K562 (cell line): Measurements from ENCODE around the gene SERPINH1. TPM values are rescaled to one million over a fixed set of nuclear protein-coding genes. Genes with fewer than 3 reads are reported as not detected.

Source experiments
- ATAC-seq: fragments of 200-7000 bp; cut with Tn5 transposase; 3 replicates; pipeline ENCODE4 v1.9.1; 2020; ENCODE audit warnings: moderate library complexity
- BruUV-seq: library from RNA; stranded (reverse); fragments of 400-500 nt; replicated peaks from 2 replicates; lab custom pipeline; 2021; lab: Mats Ljungman, UMichigan
- CTCF ChIA-PET: fragments of 300-600 bp; formaldehyde crosslinking; extraction: SDS; loops from one replicate; lab custom pipeline; 2021; ENCODE audit warnings: low intra/inter-chr PET ratio; lab: Yijun Ruan, JAX
- POLR2A ChIA-PET: fragments of 300-600, 350-650 bp; sonication (Branson Sonifier 250); formaldehyde crosslinking; extraction: SDS; loops from one replicate; lab custom pipeline; 2021; ENCODE audit warnings: antibody characterized with exemption, inconsistent platforms; lab: Yijun Ruan, JAX
- DNase-seq, 4 experiments: peaks; one replicate each; pipeline versions ENCODE4 v3.0.0 to v3.0.0-alpha.2; 2011 to 2018; ENCODE audit warnings: low spot score in 3 of 4, mixed read lengths in 3 of 4; ENCODE audit errors: extremely low read depth in 1 of 4
- FAIRE-seq: peaks from 2 replicates; lab custom pipeline; 2011; peaks lifted over from hg19 to GRCh38; lab: Jason Lieb, UNC
- H2AFZ ChIP-seq: 2 replicates; pipeline ENCODE4 v1.6.0; 2011; ENCODE audit warnings: low read depth, low read length, control low read depth, inconsistent platforms
- H3K27ac ChIP-seq: fragments of 200-600 bp; 3 replicates; pipeline ENCODE4 v1.8.0; 2011; ENCODE audit warnings: low read depth, mild to moderate bottlenecking, control low read depth, inconsistent platforms, low read length, moderate library complexity, mixed read lengths; ENCODE audit errors: extremely low read depth
- H3K27me3 ChIP-seq, 2 experiments: fragments of 300-600 bp in 1 of 2; 2 replicates in 1 of 2; 3 replicates in 1 of 2; pipeline versions ENCODE4 v1.6.0 to v1.8.0; 2011; ENCODE audit warnings: inconsistent platforms in 2 of 2, low read length in 2 of 2, mild to moderate bottlenecking in 1 of 2, mixed read lengths in 1 of 2, moderate library complexity in 1 of 2; ENCODE audit not compliant: control insufficient read depth in 2 of 2, insufficient read depth in 2 of 2
- H3K36me3 ChIP-seq: fragments of 300-600 bp; 3 replicates; pipeline ENCODE4 v1.8.0; 2011; ENCODE audit warnings: mild to moderate bottlenecking, low read length, inconsistent platforms; ENCODE audit not compliant: control insufficient read depth, insufficient read depth
- H3K4me1 ChIP-seq, 2 experiments: fragments of 200-600 bp in 1 of 2; replicated peaks in 1 of 2; 2 replicates in 1 of 2; 3 replicates in 1 of 2; pipeline versions ENCODE4 v1.5.1 to v1.8.0; 2011; ENCODE audit warnings: inconsistent platforms in 2 of 2, low read length in 2 of 2, mild to moderate bottlenecking in 1 of 2, mixed read lengths in 1 of 2, moderate library complexity in 1 of 2; ENCODE audit not compliant: control insufficient read depth in 2 of 2, insufficient read depth in 2 of 2
- H3K4me2 ChIP-seq: 2 replicates; pipeline ENCODE4 v1.6.1; 2011; ENCODE audit warnings: low read length, control low read depth, inconsistent platforms, mixed read lengths; ENCODE audit not compliant: insufficient read depth
- H3K4me3 ChIP-seq: fragments of 200-600 bp; sonication (generic), shearing (Covaris generic); 2 replicates; pipeline ENCODE4 v1.5.1; 2016; ENCODE audit warnings: control low read depth, inconsistent platforms
- H3K79me2 ChIP-seq: fragments of 200-600 bp; 3 replicates; pipeline ENCODE4 v1.8.0; 2011; ENCODE audit warnings: low read length, inconsistent platforms; ENCODE audit not compliant: control insufficient read depth, insufficient read depth
- H3K9ac ChIP-seq, 2 experiments: 2 replicates each; pipeline versions ENCODE4 v1.6.0 to v1.6.1; 2011; ENCODE audit warnings: low read depth in 2 of 2, low read length in 2 of 2, control low read depth in 1 of 2, inconsistent platforms in 1 of 2, mild to moderate bottlenecking in 1 of 2, mixed read lengths in 1 of 2; ENCODE audit not compliant: insufficient read depth in 1 of 2
- H3K9me1 ChIP-seq: one replicate; pipeline ENCODE4 v1.6.0; 2011; ENCODE audit warnings: inconsistent platforms, mild to moderate bottlenecking, low read length, moderate library complexity; ENCODE audit not compliant: control insufficient read depth, insufficient read depth
- H3K9me3 ChIP-seq: replicated peaks from 2 replicates; pipeline ENCODE4 v1.5.1; 2011; ENCODE audit warnings: low read depth, low read length, inconsistent platforms; ENCODE audit not compliant: control insufficient read depth, insufficient read depth
- H4K20me1 ChIP-seq: replicated peaks from 2 replicates; pipeline ENCODE4 v1.6.1; 2011; ENCODE audit warnings: low read length, inconsistent platforms, mixed read lengths; ENCODE audit not compliant: control insufficient read depth, insufficient read depth
- CBX5 ChIP-seq: IDR thresholded peaks from 2 replicates; pipeline ENCODE4 v1.6.1; 2014; ENCODE audit warnings: low read depth, borderline replicate concordance
- ESRRA ChIP-seq: fragments of 450-650 bp; IDR thresholded peaks from 2 replicates; pipeline ENCODE4 v1.6.1; 2014; ENCODE audit warnings: low read depth, mild to moderate bottlenecking, moderate library complexity, borderline replicate concordance
- JUN ChIP-seq, 2 experiments: sonication (generic) in 1 of 2; formaldehyde crosslinking in 1 of 2; IDR thresholded peaks; 2 replicates each; pipeline versions ENCODE4 v1.6.1 to v1.8.0; 2012 to 2022; ENCODE audit warnings: borderline replicate concordance in 2 of 2, mild to moderate bottlenecking in 2 of 2, improper control_type of control experiment in 1 of 2, low read depth in 1 of 2, low read length in 1 of 2, missing genetic modification reagents in 1 of 2
- JUND ChIP-seq, 2 experiments: IDR thresholded peaks; 2 replicates in 1 of 2; 3 replicates in 1 of 2; pipeline ENCODE4 v1.6.1; 2011; ENCODE audit warnings: borderline replicate concordance in 2 of 2, low read depth in 2 of 2, low read length in 2 of 2, improper control_type of control experiment in 1 of 2, missing biosample characterization in 1 of 2, missing genetic modification characterization in 1 of 2, missing genetic modification reagents in 1 of 2
- KDM1A ChIP-seq, 2 experiments: fragments of 450-650 bp; IDR thresholded peaks; 2 replicates each; pipeline ENCODE4 v1.6.1; 2016; ENCODE audit warnings: mild to moderate bottlenecking in 2 of 2
- L3MBTL2 ChIP-seq: fragments of 450-650 bp; IDR thresholded peaks from 2 replicates; pipeline ENCODE4 v1.6.1; 2016; ENCODE audit warnings: mild to moderate bottlenecking, moderate library complexity
- MYNN ChIP-seq, 2 experiments: sonication (generic); formaldehyde crosslinking in 1 of 2; IDR thresholded peaks; 2 replicates each; pipeline versions ENCODE4 v1.5.0 to v1.6.1; 2016 to 2020; ENCODE audit warnings: antibody characterized with exemption in 1 of 2, missing genetic modification reagents in 1 of 2
- RCOR1 ChIP-seq, 2 experiments: IDR thresholded peaks; 2 replicates each; pipeline ENCODE4 v1.6.1; 2012; ENCODE audit warnings: low read depth in 2 of 2, low read length in 2 of 2, borderline replicate concordance in 1 of 2, improper control_type of control experiment in 1 of 2
- SMARCE1 ChIP-seq: fragments of 450-650 bp; IDR thresholded peaks from 2 replicates; pipeline ENCODE4 v1.7.1; 2016; ENCODE audit warnings: mild to moderate bottlenecking
- SUPT5H ChIP-seq: fragments of 450-650 bp; IDR thresholded peaks from 2 replicates; pipeline ENCODE4 v1.6.1; 2016
- TGIF2 ChIP-seq: sonication (generic); formaldehyde crosslinking; IDR thresholded peaks from 2 replicates; pipeline ENCODE4 v1.8.1; 2022; ENCODE audit warnings: mild to moderate bottlenecking, missing genetic modification reagents, moderate library complexity
- in situ Hi-C: fragments of 300-500 bp; cut with MboI; formaldehyde crosslinking; loops from 4 replicates; pipeline ENCODE4 v1.15.0; 2018; ENCODE audit warnings: inconsistent platforms, mixed read lengths
- intact Hi-C: fragments of 100-400 bp; cut with micrococcal nuclease; formaldehyde crosslinking; loops from 2 replicates; pipeline ENCODE4 v1.14.2; 2022
- polyA plus RNA-seq, 8 experiments: library from polyadenylated mRNA; depleted of rRNA in 4 of 8; stranded (reverse) in 5 of 8; unstranded in 3 of 8; fragments of >200 nt; fragmentation: Nextera tagmentation in 2 of 8; fragmentation: Illumina TruSeq in 1 of 8; extraction: Ambion mirVana in 2 of 8; extraction: Trizol in 1 of 8; gene quantifications; 2 replicates each; pipeline versions ENCODE4 v1.2.1 to v1.2.3, GENCODE V29; 2011 to 2014; ENCODE audit warnings: inconsistent platforms in 1 of 8, missing spikeins in 1 of 8
- total RNA-seq, 7 experiments: library from RNA; depleted of rRNA in 6 of 7; stranded (reverse); fragments of >200 nt in 6 of 7; fragmentation: Illumina TruSeq in 2 of 7; extraction: Trizol in 2 of 7; gene quantifications; 2 replicates each; pipeline versions ENCODE4 v1.2.1 to v1.2.3, GENCODE V29; 2011 to 2021; ENCODE audit warnings: low replicate concordance in 1 of 7
- TF ChIP-seq, protein P1 (sequence below): fragments of 200-800 bp; sonication (Bioruptor generic); IDR thresholded peaks from 2 replicates; pipeline ENCODE4 v1.6.1; 2017; ENCODE audit warnings: missing genetic modification characterization, missing compliant biosample characterization
- TF ChIP-seq, protein P2 (sequence below): fragments of 450-650 bp; conservative IDR thresholded peaks from 2 replicates; pipeline ENCODE4 v1.6.1; 2016; ENCODE audit warnings: missing genetic modification characterization, low read depth, mild to moderate bottlenecking, control low read depth, missing compliant biosample characterization

Gene SERPINH1
- total and polyA plus RNA-seq, 9 of the 15 experiments (the other 6 are each of a cell fraction or from before 2014, with no cell fraction given) = 2.8 to 106 (median 67.9) TPM

DNA sequence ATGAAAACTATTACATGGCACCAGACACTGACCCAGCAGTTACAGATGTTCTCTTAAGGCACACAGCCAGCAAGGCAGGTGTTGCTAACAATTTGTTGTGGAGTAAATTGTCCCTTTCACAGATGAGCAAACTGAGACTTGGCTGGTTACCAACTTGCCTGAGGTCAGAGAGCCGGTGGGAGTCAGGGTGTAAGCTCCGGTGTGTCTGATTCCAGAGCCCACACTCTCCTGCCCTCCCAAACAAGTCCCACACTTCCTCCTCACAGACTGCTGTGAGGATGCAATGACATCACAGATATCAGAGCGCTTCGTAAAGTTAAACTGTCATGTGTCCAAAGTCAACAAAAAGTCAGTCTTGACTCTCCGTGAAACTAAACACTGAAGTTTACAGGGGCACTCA lies 48.8 kb upstream of the SERPINH1 start (continued):
- TF ChIP-seq JUND (IDR thresholded peaks at IDR 0.05; ENCODE audit: borderline replicate concordance, low read depth, low read length) = no peak
- peak; percentile 42; the same call in 1 of the 3 replicates for TF ChIP-seq JUND (tag; IDR thresholded peaks at IDR 0.05; ENCODE audit: borderline replicate concordance, low read depth, low read length)
- peak; percentile 74 to 88 for TF ChIP-seq KDM1A (IDR thresholded peaks at IDR 0.05)
- TF ChIP-seq ESRRA = peak; percentile 75
- 0 out of 2 replicates have a peak, but pooled peaks have one; percentile 25 for TF ChIP-seq L3MBTL2
- TF ChIP-seq RCOR1 (IDR thresholded peaks at IDR 0.05; ENCODE audit: borderline replicate concordance in 1 of 2, low read depth in 2 of 2, low read length in 2 of 2) = peak; percentile 31 to 80; a peak in 2 of 4 replicates
- TF ChIP-seq JUN (IDR thresholded peaks at IDR 0.05; ENCODE audit: borderline replicate concordance, low read depth, low read length) = no peak
- TF ChIP-seq JUN (CRISPR knock-in tag; IDR thresholded peaks at IDR 0.05; ENCODE audit: borderline replicate concordance) = no peak

DNA sequence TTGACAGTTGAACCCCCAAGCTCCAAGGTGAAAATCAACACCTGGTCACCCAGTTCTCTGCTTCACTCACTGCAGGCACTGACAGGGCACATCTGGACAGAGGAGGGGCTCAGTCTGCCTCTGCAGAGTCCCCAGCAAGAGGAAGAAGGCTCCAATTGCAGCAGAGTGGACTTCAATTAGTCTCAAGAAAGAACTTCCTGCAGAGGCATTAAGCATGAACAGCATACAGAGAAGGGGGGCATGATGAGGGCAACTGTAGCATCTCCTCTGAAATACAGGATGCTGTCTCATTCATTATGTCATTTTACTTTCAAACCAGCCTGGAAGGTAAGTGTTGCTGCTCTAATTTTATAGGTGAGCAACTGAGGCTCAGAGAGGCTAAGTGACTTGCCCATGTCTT lies 47.5 kb upstream of the SERPINH1 start:
- no peak for FAIRE-seq
- intact Hi-C loops (no loop called here), in situ Hi-C loops (no loop called here)
- ChIA-PET POLR2A (no interaction called here), CTCF (no interaction called here)
- Histone ChIP-seq H3K9ac (no peak overlapping the region), H3K79me2 (no peaks in the 10 kb centered on the region), H3K4me2 (no peak overlapping the region), H2AFZ (no peak overlapping the region), H3K36me3 (no peaks in the 10 kb centered on the region), H4K20me1 (no peaks in the 10 kb centered on the region; the same call in 1 of the 2 replicates), H3K27ac (no peak overlapping the region), H3K4me3 (no peak overlapping the region), H3K27me3 (no peaks in the 10 kb centered on the region), H3K9me1 (no peaks in the 10 kb centered on the region), H3K4me1 (peaks cover 15 to 38% of the 10 kb centered on the region in 2 experiments), H3K9me3 (no peaks in the 10 kb centered on the region)
- no peak for TF ChIP-seq MYNN (IDR thresholded peaks at IDR 0.05)
- TF ChIP-seq MYNN (CRISPR knock-in tag; IDR thresholded peaks at IDR 0.05) = no peak
- no peak for TF ChIP-seq CBX5
- TF ChIP-seq TGIF2 (CRISPR knock-in tag) = no peak
- TF ChIP-seq SUPT5H = no peak
- no peak for TF ChIP-seq SMARCE1
- TF ChIP-seq, protein P1, sequence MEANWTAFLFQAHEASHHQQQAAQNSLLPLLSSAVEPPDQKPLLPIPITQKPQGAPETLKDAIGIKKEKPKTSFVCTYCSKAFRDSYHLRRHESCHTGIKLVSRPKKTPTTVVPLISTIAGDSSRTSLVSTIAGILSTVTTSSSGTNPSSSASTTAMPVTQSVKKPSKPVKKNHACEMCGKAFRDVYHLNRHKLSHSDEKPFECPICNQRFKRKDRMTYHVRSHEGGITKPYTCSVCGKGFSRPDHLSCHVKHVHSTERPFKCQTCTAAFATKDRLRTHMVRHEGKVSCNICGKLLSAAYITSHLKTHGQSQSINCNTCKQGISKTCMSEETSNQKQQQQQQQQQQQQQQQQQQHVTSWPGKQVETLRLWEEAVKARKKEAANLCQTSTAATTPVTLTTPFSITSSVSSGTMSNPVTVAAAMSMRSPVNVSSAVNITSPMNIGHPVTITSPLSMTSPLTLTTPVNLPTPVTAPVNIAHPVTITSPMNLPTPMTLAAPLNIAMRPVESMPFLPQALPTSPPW (CRISPR knock-in tag) = no peak
- TF ChIP-seq, protein P2, sequence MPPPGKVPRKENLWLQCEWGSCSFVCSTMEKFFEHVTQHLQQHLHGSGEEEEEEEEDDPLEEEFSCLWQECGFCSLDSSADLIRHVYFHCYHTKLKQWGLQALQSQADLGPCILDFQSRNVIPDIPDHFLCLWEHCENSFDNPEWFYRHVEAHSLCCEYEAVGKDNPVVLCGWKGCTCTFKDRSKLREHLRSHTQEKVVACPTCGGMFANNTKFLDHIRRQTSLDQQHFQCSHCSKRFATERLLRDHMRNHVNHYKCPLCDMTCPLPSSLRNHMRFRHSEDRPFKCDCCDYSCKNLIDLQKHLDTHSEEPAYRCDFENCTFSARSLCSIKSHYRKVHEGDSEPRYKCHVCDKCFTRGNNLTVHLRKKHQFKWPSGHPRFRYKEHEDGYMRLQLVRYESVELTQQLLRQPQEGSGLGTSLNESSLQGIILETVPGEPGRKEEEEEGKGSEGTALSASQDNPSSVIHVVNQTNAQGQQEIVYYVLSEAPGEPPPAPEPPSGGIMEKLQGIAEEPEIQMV (tag) = no peak
- no peak; the same call in 2 of the 3 replicates for ATAC-seq
- no peak for DNase-seq
- BruUV-seq = no TSS peak
